ENCODE results near the gene DOC2A. TPM values are rescaled to one million over a fixed set of nuclear protein-coding genes. Genes with fewer than 3 reads are reported as not detected.

DOC2A gene
- total and polyA plus RNA-seq, 4 donors = 7.6 to 61.6 (median 37.6) TPM

DNA sequence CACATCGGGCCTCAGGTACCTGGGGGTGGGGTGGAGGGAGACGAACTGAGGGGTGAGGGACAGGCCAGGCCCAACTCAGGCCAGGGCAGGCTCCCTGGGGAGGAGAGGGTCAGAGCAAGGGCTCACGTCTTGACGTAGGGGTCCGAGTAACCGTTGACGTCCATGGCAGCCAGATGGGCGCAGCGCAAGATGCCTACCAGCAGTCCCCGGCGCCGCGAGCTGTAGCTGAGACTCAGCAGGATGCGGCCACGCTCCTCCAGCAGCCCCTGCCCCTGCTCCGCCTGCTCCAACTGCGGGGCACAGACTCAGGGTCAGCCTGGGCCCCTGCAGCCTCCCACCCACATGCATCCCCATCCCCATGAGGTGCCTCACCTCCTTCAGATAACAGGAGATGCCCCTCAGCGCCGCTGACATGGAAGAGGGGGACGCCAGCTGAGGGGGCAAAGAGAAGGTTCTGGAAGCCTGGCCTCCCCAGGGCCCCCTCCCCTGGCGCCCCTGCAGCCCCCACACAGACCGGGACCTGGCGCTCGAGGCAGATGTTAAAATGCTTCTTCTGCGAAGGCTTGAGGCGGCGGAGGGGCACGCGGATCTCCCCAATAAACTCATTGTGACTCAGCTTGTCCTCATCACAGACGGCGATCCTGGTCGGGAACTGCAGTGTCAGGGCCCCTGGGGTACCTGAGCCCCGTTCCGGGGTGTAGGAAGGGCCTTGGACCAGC, 4.0 kb downstream of the DOC2A start:
- 84% methylated on average over 33 of the region's 34 CpGs for WGBS (ENCODE audit: insufficient coverage)
- Histone ChIP-seq H3K4me1 (ENCODE audit: control insufficient read depth, insufficient read depth, low read length) (peaks cover 29% of the 10 kb centered on the region), H3K4me3 (ENCODE audit: low read depth, low read length) (no peak overlapping the region), H3K27ac (ENCODE audit: low read depth, low read length) (no peak overlapping the region), H3K27me3 (ENCODE audit: control insufficient read depth, insufficient read depth, low read length) (peaks cover 11% of the 10 kb centered on the region), H3K36me3 (ENCODE audit: control insufficient read depth, insufficient read depth, low read length) (peaks cover 71% of the 10 kb centered on the region), H3K9me3 (ENCODE audit: control insufficient read depth, insufficient read depth, low read length) (no peaks in the 10 kb centered on the region)
- DNase-seq (ENCODE audit: low read depth in 4 of 6, low spot score in 6 of 6) = no peak

DNA sequence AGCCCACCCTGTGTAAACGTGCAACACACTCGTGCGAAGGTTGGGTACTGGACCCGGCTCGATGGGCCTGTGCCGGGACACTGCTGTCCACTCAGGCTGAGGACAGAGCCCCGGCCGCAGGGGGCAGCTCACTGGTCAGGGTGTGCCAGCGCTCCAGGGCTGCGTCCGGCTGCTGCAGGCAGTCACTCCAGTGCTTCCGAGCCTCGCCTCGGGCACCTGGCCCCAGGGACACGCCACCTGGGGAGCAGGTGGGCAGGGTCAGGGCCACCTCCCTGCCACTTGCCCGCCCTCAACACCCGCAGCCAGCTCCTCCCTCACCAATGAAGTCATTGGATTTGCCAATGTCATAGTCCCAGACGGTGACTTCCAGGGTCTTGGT, 4.7 kb downstream of the DOC2A start:
- 91% methylated on average over 18 of the region's 18 CpGs for WGBS (ENCODE audit: insufficient coverage)
- H3K9me3 ChIP-seq (ENCODE audit: control insufficient read depth, insufficient read depth, low read length) = no peaks in the 10 kb centered on the region
- peaks cover 25% of the 10 kb centered on the region for H3K4me1 ChIP-seq (ENCODE audit: control insufficient read depth, insufficient read depth, low read length)
- H3K27me3 ChIP-seq (ENCODE audit: control insufficient read depth, insufficient read depth, low read length) = peaks cover 9% of the 10 kb centered on the region
- DNase-seq (ENCODE audit: low read depth in 4 of 6, low spot score in 6 of 6) = no peak
- no peak overlapping the region for H3K27ac ChIP-seq (ENCODE audit: low read depth, low read length)
- H3K36me3 ChIP-seq (ENCODE audit: control insufficient read depth, insufficient read depth, low read length) = peaks cover 79% of the 10 kb centered on the region
- no peak overlapping the region for H3K4me3 ChIP-seq (ENCODE audit: low read depth, low read length)

DNA sequence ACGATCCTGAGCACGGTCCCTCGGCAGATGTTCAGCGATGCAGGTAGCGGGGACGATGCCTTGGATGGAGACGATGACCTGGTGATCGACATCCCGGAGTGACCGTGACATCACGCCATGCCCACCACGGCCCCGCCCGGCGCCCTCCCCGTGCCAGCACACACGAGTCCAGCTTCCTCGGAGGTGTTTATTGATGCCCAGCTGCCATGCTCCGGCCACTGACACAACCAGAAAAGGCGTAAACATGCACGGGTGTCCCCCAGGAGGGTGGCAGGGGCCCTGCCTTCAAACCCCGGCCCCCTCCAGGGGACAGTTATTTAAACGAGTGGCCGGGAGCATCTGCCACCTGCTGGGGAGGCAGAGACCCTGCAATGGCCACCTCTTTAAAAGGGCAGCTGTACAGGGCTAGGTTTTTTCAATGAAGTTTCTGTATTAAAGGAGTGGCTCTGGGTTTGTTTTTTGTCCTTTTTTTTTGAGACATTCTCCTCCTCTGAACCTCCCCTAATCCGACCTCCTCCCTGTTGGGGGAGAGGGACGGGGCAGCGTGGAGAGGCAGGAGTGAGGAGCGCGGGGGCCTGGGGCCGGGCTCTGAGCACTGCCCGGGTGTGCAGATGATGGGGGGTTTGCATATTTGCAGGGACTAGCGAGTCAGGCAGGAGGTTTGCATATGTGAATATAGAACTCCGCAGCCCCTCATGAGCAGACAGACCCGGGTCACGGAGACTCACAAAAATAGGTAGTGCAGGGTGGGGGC, 5.3 kb downstream of the DOC2A start:
- peaks cover 23% of the 10 kb centered on the region for H3K4me1 ChIP-seq (ENCODE audit: control insufficient read depth, insufficient read depth, low read length)
- no peak overlapping the region for H3K27ac ChIP-seq (ENCODE audit: low read depth, low read length)
- WGBS (ENCODE audit: insufficient coverage) = 53% methylated on average over 24 of the region's 35 CpGs
- peak in 2 of 6 donors; percentile 37 to 46 for DNase-seq (ENCODE audit: low read depth in 4 of 6, low spot score in 6 of 6)
- H3K4me3 ChIP-seq (ENCODE audit: low read depth, low read length) = no peak overlapping the region
- no peaks in the 10 kb centered on the region for H3K9me3 ChIP-seq (ENCODE audit: control insufficient read depth, insufficient read depth, low read length)
- peaks cover 6% of the 10 kb centered on the region for H3K27me3 ChIP-seq (ENCODE audit: control insufficient read depth, insufficient read depth, low read length)
- H3K36me3 ChIP-seq (ENCODE audit: control insufficient read depth, insufficient read depth, low read length) = peaks cover 84% of the 10 kb centered on the region

DNA sequence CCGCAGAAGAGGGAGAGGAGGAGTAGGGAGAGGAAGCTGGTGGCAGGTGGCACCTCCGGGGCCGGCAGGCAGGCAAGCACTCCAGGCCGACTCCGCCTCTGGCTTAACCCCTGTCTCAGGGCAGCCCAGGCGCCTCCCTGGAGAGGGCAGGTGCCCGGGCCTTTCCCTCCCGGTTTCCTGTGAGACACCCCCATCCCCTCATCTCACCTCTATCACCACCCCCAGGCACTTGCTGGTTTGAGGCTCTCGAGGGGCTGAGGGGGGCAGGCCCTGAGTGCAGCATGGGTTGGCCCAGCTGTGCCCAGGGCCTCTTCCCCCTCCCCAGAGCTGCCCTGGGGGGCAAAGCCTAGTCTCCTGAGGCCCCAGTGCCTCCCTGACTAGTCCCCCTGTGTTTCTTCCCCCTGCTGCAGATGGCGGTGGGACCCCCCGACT, 6.0 kb downstream of the DOC2A start:
- Histone ChIP-seq H3K27me3 (ENCODE audit: control insufficient read depth, insufficient read depth, low read length) (peaks cover under 1% of the 10 kb centered on the region), H3K36me3 (ENCODE audit: control insufficient read depth, insufficient read depth, low read length) (peaks cover 91% of the 10 kb centered on the region), H3K27ac (ENCODE audit: low read depth, low read length) (no peak overlapping the region), H3K4me1 (ENCODE audit: control insufficient read depth, insufficient read depth, low read length) (peaks cover 17% of the 10 kb centered on the region), H3K4me3 (ENCODE audit: low read depth, low read length) (no peak overlapping the region), H3K9me3 (ENCODE audit: control insufficient read depth, insufficient read depth, low read length) (no peaks in the 10 kb centered on the region)
- DNase-seq (ENCODE audit: low read depth in 4 of 6, low spot score in 6 of 6) = no peak
- WGBS (ENCODE audit: insufficient coverage) = 80% methylated on average over 4 of the region's 11 CpGs

DNA sequence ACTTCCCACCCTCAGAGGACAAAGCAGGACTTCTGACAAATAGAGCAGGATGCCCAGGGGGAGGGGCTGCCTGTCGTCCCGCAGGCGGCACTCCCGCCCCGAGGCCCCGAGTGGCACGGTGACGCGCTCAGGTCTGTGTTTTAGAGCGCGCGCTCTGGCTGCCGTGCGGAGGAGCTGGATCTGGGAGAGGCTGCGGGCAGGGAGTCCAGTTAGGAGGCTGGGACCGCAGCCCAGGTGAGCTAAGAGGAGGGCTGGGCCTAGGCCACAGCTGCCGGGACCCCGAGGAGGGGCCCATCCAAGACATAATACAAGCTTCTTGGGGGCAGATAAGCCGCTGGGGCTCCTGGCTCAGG, 6.4 kb downstream of the DOC2A start:
- no peaks in the 10 kb centered on the region for H3K9me3 ChIP-seq (ENCODE audit: control insufficient read depth, insufficient read depth, low read length)
- WGBS (ENCODE audit: insufficient coverage) = 73% methylated on average over 16 of the region's 19 CpGs
- no peak overlapping the region for H3K4me3 ChIP-seq (ENCODE audit: low read depth, low read length)
- DNase-seq (ENCODE audit: low read depth in 4 of 6, low spot score in 6 of 6) = no peak
- peaks cover 90% of the 10 kb centered on the region for H3K36me3 ChIP-seq (ENCODE audit: control insufficient read depth, insufficient read depth, low read length)
- no peaks in the 10 kb centered on the region for H3K27me3 ChIP-seq (ENCODE audit: control insufficient read depth, insufficient read depth, low read length)
- H3K27ac ChIP-seq (ENCODE audit: low read depth, low read length) = no peak overlapping the region
- H3K4me1 ChIP-seq (ENCODE audit: control insufficient read depth, insufficient read depth, low read length) = peaks cover 12% of the 10 kb centered on the region

DNA sequence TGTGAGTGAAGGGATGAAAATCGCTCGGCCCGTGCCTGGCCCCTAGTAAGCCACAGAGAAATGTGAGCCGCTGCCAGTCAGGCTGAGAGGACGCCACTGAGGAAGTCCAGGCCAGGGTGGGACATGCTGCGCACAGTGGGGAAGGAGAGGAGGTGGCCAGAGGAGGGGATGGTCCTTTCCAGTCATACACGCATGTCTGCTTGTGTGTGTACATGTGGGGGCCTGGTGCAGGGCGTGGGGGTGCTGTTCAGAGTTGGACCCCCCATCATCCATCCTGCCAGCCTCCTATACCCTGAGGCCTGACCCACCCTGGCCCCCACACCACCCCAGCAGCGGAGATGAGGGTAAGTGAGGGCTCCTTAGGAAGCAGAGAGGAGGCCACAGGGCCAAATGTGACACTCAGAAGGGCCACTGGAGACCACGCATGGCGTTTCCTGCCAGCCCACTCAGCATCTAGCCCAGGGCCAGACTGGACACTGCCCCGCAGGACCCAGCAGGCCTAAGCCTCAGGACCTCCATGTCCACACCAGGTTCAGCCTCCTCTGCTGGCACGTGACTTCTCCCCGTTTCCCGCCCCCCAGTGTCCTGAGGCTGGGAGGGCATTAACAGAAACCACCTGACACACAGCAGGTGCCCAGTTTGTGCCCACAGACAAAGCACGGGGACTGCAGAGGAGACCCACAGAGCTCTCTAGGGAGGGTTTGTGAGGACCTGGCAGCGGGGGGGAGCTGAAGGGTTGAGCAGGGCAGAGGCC, 7.0 kb downstream of the DOC2A start:
- no peaks in the 10 kb centered on the region for H3K9me3 ChIP-seq (ENCODE audit: control insufficient read depth, insufficient read depth, low read length)
- 88% methylated on average over 13 of the region's 17 CpGs for WGBS (ENCODE audit: insufficient coverage)
- H3K36me3 ChIP-seq (ENCODE audit: control insufficient read depth, insufficient read depth, low read length) = peaks cover 89% of the 10 kb centered on the region
- H3K27me3 ChIP-seq (ENCODE audit: control insufficient read depth, insufficient read depth, low read length) = no peaks in the 10 kb centered on the region
- no peak overlapping the region for H3K27ac ChIP-seq (ENCODE audit: low read depth, low read length)
- no peak for DNase-seq (ENCODE audit: low read depth in 4 of 6, low spot score in 6 of 6)
- peaks cover 9% of the 10 kb centered on the region for H3K4me1 ChIP-seq (ENCODE audit: control insufficient read depth, insufficient read depth, low read length)
- no peak overlapping the region for H3K4me3 ChIP-seq (ENCODE audit: low read depth, low read length)

DNA sequence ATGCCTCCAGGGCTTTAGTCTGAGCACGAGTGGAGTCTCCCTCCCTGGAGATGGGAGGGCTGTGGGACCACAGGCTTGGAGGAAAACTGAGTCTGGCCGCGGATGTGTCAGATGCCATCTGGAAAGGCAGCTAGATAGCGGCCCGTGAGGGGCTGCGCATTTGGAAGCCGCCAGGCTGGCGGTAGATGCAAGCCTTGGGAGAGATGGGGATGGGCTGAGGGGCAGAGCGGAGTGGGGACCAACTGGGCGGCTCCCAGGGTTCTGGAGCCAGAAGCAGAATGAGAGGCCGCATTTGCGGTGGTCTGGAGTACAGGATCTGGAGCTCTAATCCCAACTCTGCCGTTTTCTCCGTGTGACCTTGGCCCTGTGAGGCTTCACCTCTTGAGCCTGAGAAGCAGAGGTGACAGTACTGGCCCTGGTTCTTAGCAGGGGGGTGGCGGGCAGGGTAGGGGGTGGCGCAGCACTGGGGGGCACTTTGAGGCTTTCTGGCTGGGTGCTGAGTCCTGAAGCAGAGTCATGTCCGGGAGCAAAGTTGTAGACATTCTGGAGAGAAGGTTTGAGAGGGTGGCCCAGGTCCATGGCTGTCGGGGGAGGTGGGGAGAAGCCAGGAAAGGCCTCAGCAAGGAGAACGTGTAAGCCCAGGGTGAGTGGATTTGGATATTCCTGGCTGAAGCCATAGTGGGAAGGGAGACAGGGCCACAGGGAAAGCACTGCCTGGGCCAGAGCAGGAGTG, 8.0 kb downstream of the DOC2A start:
- 91% methylated on average over 19 of the region's 19 CpGs for WGBS (ENCODE audit: insufficient coverage)
- peaks cover 89% of the 10 kb centered on the region for H3K36me3 ChIP-seq (ENCODE audit: control insufficient read depth, insufficient read depth, low read length)
- peaks cover 9% of the 10 kb centered on the region for H3K4me1 ChIP-seq (ENCODE audit: control insufficient read depth, insufficient read depth, low read length)
- no peaks in the 10 kb centered on the region for H3K9me3 ChIP-seq (ENCODE audit: control insufficient read depth, insufficient read depth, low read length)
- H3K27ac ChIP-seq (ENCODE audit: low read depth, low read length) = no peak overlapping the region
- H3K4me3 ChIP-seq (ENCODE audit: low read depth, low read length) = no peak overlapping the region
- H3K27me3 ChIP-seq (ENCODE audit: control insufficient read depth, insufficient read depth, low read length) = no peaks in the 10 kb centered on the region
- no peak for DNase-seq (ENCODE audit: low read depth in 4 of 6, low spot score in 6 of 6)

DNA sequence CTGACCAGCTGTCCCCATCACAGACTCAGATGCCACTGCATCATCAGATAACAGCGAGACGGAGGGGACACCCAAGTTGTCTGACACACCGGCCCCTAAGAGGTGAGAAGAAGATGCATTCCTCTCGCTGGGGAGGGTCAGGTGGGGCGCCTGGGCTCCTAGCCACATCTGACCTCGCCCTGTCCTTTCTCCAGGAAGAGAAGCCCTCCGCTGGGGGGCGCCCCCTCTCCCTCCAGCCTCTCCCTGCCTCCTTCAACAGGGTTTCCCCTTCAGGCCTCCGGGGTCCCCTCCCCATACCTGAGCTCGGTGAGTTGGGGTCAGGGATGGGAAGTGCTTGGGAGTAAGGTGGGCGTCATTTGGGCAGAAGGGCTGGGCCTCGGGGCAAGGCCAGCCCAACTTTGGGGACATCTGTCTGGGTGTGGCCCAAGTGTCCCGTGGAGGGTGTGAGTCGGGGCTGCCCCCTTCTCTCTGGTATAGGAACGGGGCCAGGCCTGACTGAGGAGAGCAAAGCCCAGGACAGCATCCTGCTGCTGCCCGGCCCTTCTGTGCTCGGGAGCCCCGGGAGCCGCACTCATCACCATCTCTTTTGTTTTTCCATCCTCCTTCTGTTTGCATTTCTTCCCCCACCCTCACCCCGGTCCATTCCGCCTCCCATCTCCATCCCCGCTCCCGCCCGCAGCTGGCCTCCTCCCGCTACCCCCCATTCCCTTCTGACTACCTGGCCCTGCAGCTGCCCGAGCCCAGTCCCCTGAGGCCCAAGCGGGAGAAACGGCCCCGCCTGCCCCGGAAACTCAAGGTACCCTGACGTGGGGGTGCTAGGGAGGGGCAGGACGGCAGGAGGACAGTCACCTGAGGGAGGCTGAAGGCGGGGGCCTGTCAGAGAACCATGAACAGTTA, 9.8 kb downstream of the DOC2A start:
- no peak for DNase-seq (ENCODE audit: low read depth in 4 of 6, low spot score in 6 of 6)
- 61% methylated on average over 20 of the region's 33 CpGs for WGBS (ENCODE audit: insufficient coverage)
- H3K36me3 ChIP-seq (ENCODE audit: control insufficient read depth, insufficient read depth, low read length) = peaks cover 75% of the 10 kb centered on the region

More for the DNA sequence above, 9.8 kb downstream of the DOC2A start:
- Histone ChIP-seq H3K9me3 (ENCODE audit: control insufficient read depth, insufficient read depth, low read length) (no peaks in the 10 kb centered on the region), H3K27me3 (ENCODE audit: control insufficient read depth, insufficient read depth, low read length) (no peaks in the 10 kb centered on the region), H3K27ac (ENCODE audit: low read depth, low read length) (no peak overlapping the region), H3K4me3 (ENCODE audit: low read depth, low read length) (no peak overlapping the region), H3K4me1 (ENCODE audit: control insufficient read depth, insufficient read depth, low read length) (peaks cover 16% of the 10 kb centered on the region)

Data from spinal cord (tissue), 10 donors.